ENCODE data around the gene LCE1C.

The LCE1C gene

DNA sequence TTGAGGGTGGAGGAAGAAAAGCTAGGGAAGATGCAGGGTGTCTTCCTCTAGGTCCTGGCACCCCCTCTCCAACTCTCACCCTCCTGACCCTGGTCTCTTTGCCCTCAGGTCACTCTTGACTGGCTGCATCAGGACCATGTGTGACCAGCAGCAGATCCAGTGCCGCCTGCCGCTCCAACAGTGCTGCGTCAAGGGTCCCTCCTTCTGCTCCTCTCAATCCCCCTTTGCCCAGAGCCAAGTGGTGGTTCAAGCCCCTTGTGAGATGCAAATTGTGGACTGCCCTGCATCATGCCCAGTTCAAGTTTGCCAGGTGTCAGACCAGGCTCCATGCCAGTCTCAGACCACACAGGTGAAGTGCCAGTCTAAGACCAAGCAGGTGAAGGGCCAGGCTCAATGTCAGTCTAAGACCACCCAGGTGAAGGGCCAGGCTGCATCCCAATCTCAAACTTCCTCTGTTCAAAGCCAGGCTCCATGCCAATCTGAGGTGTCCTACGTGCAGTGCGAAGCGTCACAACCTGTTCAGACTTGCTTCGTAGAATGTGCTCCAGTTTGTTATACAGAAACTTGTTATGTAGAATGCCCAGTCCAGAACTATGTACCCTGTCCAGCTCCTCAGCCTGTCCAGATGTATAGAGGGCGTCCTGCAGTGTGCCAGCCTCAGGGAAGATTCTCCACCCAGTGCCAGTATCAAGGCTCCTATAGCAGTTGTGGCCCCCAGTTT, 46.8 kb downstream of the LCE1C start:
- DNase-seq (ENCODE audit: low read depth), result no peak

DNA sequence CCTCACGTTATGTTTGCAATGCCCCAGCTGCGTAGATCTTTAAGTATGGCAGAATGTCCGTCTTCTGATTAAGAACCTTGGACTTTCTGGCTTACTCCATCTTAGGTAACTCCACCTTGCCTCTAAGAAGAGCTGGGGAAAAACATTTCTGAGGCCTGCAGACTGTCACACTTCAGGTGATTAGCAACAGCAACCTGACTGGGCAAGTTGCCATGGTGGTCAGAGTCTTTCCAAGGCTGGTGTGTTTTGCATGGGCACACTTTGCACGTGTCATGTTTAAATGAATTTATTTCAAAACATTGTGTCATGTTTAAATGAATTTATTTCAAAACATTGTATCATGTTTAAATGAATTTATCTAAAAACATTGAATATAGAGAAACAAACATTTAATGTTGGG, 47.8 kb downstream of the LCE1C start:
- DNase-seq (ENCODE audit: low read depth), result no peak

DNA sequence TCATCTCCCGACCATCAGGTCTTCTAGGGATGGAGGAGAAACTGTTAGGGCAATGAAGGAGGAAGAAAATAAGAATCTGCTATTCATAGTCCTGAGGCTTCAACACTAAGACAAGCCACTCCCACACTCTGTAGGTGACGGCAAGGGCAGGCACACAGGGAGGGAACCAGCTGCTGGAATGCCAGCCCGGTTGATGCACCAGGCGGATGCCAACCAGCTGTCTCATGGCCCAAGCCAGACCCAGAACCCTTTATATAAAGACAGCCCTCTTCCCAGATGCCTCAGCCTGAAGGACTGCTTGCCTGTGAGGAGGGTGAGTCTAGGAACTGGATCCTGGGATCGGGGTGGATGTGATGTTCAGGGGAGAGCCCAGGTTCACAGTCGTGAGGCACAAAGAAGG, 48.7 kb downstream of the LCE1C start, which contains the start of gene KPRP:
KPRP (plus strand) TSS at position 279 of the 400 bp plus-strand sequence. CDS start 1,564 bp downstream, outside the sequence.
- DNase-seq (ENCODE audit: low read depth), result no peak

DNA sequence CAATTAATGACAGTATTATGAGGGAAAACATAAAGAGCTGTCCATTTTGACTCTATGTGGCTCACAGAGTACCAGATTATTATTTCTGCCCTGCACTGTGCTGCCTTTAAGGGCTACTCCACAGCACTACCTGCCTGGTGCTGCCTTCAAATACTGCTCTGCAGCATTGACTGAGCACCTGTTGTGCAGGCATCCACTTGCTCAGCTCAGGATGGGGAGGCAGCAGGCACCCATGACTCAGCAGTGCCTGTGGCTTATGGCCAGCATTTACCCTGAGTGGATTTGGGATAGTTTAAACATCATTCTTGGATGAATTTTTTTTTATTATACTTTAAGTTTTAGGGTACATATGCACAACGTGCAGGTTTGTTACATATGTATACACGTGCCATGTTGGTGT, 49.6 kb downstream of the LCE1C start:
- no peak for DNase-seq (ENCODE audit: low read depth)
